Measurements from ENCODE around the gene CLINT1. TPM values are rescaled to one million over a fixed set of nuclear protein-coding genes. Genes with fewer than 3 reads are reported as not detected.

The CLINT1 gene
- total RNA-seq, 1 donor from 2014 or later, result 126 TPM

GRCh38 chr5:157812086-157812485, 46.9 kb downstream of the CLINT1 start:
- Histone ChIP-seq H3K4me3 (no peak overlapping the region), H3K27ac (no peak overlapping the region), H3K4me1 (peaks cover 2% of the 10 kb centered on the region), H3K36me3 (peaks cover 0 to 48% of the 10 kb centered on the region in 2 donors), H3K9me3 (no peaks in the 10 kb centered on the region), H3K27me3 (no peaks in the 10 kb centered on the region)
- intact Hi-C loops (cut with DNase I), result no loop called here
- no peak for TF ChIP-seq POLR2AphosphoS5 (IDR thresholded peaks at IDR 0.05; ENCODE audit: insufficient read depth in 1 of 2, low read depth in 1 of 2)
- TF ChIP-seq CTCF (IDR thresholded peaks at IDR 0.05), result no peak
- no peak for DNase-seq (ENCODE audit: extremely low spot score in 2 of 2)

GRCh38 chr5:157808043-157808442, 50.9 kb downstream of the CLINT1 start:
- Histone ChIP-seq H3K36me3 (peaks cover 0 to 64% of the 10 kb centered on the region in 2 donors), H3K27ac (no peak overlapping the region)

GRCh38 chr5:157802736-157803135, 56.2 kb downstream of the CLINT1 start:
- Histone ChIP-seq H3K36me3 (peaks cover 0 to 37% of the 10 kb centered on the region in 2 donors), H3K4me3 (no peak overlapping the region), H3K27me3 (no peaks in the 10 kb centered on the region), H3K9me3 (no peaks in the 10 kb centered on the region), H3K4me1 (no peaks in the 10 kb centered on the region), H3K27ac (no peak overlapping the region)
- intact Hi-C loops (cut with DNase I), result no loop called here
- TF ChIP-seq CTCF (IDR thresholded peaks at IDR 0.05) (no peak), POLR2AphosphoS5 (IDR thresholded peaks at IDR 0.05; ENCODE audit: insufficient read depth in 1 of 2, low read depth in 1 of 2) (no peak)
- DNase-seq (ENCODE audit: extremely low spot score in 2 of 2), result no peak

More at GRCh38 chr5:157808043-157808442, 50.9 kb downstream of the CLINT1 start:
- no peaks in the 10 kb centered on the region for H3K9me3 ChIP-seq
- no peak overlapping the region for H3K4me3 ChIP-seq
- DNase-seq (ENCODE audit: extremely low spot score in 2 of 2), result no peak
- intact Hi-C loops (cut with DNase I), result no loop called here
- H3K4me1 ChIP-seq, result no peaks in the 10 kb centered on the region
- TF ChIP-seq POLR2AphosphoS5 (IDR thresholded peaks at IDR 0.05; ENCODE audit: insufficient read depth in 1 of 2, low read depth in 1 of 2), result no peak
- no peak for TF ChIP-seq CTCF (IDR thresholded peaks at IDR 0.05)
- TF ChIP-seq POLR2A (IDR thresholded peaks at IDR 0.05), result no peak
- no peaks in the 10 kb centered on the region for H3K27me3 ChIP-seq

- H3K9me3 ChIP-seq, result no peaks in the 10 kb centered on the region
- TF ChIP-seq POLR2A (IDR thresholded peaks at IDR 0.05) (no peak), POLR2AphosphoS5 (IDR thresholded peaks at IDR 0.05; ENCODE audit: insufficient read depth in 1 of 2, low read depth in 1 of 2) (no peak), CTCF (IDR thresholded peaks at IDR 0.05) (no peak)
- no peaks in the 10 kb centered on the region for H3K27me3 ChIP-seq
- intact Hi-C loops (cut with DNase I), result no loop called here
- H3K36me3 ChIP-seq, result peaks cover 0 to 36% of the 10 kb centered on the region in 2 donors
- no peak overlapping the region for H3K27ac ChIP-seq
- no peak for DNase-seq (ENCODE audit: extremely low spot score in 2 of 2)
- H3K4me3 ChIP-seq, result no peak overlapping the region
- no peaks in the 10 kb centered on the region for H3K4me1 ChIP-seq
Observed at GRCh38 chr5:157800137-157800536, 58.8 kb downstream of the CLINT1 start.

- Histone ChIP-seq H3K4me3 (no peak overlapping the region), H3K4me1 (no peaks in the 10 kb centered on the region), H3K27me3 (no peaks in the 10 kb centered on the region), H3K9me3 (no peaks in the 10 kb centered on the region), H3K36me3 (peaks cover 0 to 30% of the 10 kb centered on the region in 2 donors), H3K27ac (no peak overlapping the region)
- intact Hi-C loops (cut with DNase I), result no loop called here
- TF ChIP-seq POLR2AphosphoS5 (IDR thresholded peaks at IDR 0.05; ENCODE audit: insufficient read depth in 1 of 2, low read depth in 1 of 2) (no peak), POLR2A (IDR thresholded peaks at IDR 0.05) (no peak), CTCF (IDR thresholded peaks at IDR 0.05) (no peak)
- no peak for DNase-seq (ENCODE audit: extremely low spot score in 2 of 2)
Observed at GRCh38 chr5:157799578-157799977, 59.4 kb downstream of the CLINT1 start.
